Superior temporal gyrus (tissue), 1 donor: ENCODE results near the gene PRKAG1.

Experiments used
- DNase-seq: peaks from one replicate; pipeline ENCODE4 v3.0.0-alpha.2; 2016; ENCODE audit errors: extremely low spot score

The PRKAG1 gene

DNA sequence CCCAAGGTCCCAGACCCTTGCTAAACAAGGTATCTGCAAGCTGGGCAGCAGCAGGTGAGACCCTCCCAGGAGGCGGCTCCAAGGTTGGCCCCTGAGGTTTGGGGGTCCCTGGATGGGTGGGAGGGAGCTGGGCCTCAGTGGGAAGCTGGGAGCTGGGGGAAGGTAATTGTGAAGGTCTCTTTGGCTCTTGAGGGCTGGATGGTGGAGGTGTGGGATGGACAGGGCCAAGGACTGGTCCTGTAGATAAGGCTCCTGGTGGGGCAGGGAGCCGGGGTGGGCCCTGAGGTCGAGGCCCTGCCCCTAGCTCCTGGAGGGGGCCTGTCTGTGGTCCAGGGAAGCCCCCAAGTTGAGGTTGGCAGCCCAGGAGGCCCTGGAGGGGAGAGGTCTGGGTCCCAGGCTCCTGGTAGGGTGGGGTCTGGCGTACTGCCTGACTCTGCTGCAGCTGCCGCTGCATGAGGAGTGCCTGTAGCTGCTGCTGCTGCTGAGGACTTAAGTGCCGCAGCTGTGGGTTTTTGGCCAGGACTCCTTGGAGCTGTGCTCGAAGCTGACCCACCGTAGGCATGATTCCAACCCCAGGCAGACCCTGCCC, 13.1 kb upstream of the PRKAG1 start:
- no peak for DNase-seq

DNA sequence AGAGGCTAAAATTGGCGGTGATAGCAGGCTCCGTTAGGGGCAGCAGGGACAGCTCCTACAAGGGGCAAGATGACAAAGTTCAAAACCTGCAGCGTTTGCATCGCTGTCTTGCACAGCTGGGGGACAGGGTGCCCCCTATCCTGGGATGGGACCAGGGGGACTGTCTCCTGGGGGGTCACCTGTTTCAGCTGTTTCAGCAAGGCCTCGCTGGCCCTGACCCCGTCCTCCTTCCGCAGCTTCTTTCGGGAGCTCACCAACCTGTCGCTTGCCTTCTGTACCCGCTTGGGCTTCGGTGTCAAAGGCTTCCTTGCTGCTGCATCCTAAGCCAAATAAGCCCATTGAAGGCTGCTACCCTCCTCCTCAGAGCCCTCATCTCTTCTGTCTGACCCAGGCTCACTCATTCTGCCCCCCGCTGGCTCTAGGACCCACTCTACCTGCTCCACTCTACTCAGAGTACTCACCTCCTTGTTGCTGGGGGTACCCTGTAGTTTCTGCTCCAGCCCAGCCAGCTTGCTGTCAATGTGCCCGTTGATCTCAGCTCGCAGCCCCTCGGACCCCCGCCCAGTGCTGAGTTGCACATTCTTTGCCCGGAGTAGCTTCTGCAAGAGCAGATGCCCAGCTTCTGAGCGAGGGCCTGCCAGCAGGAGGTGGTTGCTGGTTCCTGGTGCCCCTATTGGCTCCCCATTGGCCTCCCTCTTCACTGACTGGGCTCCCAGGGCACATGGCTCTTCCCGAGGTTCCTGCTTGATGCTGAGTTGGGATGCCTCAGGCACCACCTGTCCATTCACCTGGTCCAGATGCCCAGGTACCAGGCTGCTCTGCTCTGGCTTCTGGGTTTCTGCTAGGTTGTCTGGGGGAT, 12.4 kb upstream of the PRKAG1 start:
- no peak for DNase-seq

DNA sequence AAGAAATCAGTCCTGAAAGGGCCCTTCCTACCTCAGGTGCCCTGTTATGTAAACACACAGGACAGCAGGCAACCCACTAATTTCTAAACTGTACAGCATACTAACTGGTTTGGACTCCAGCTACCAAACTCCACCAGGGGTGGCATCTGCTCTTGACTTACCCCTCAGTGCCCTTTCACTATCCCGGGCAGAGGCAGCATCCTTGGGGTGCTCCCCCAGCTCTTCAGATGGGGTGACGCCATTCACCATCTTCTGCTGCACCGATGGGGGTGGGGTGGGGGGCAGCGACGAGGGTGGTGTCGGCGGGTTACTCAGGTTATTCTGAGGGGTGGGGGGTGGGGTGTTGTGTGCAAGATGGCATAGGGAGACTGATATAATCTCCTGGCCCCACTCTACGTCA, 11.5 kb upstream of the PRKAG1 start:
- DNase-seq, result no peak

DNA sequence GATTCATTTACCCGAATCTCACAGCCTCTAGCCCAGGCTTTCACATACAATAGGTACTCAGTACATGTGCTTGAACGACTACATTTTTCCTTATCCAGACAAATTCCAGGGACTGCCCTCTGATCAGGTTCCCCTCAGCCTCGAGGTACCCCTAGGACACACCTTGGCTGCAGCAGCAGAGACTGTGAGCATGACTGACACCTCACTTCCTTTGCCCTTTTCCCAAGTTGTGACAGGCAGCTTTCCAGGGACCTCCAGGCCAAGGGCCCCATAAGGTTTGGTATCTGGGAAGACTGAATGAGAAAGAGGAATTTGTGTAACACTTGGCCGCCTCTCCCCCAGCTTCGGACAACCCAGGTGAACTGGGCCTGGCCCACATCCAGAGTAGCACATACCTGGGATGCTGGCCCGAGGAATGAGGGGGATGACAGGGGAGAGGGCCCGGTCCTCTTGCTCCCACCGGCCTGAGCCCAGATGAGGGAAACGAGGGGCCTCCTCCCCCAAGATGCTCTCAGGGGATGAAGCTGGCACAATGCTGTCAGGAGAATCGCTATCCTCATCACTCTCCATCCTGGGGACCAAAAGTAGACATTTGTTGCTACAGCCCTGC, 10.2 kb upstream of the PRKAG1 start:
- DNase-seq, result no peak

DNA sequence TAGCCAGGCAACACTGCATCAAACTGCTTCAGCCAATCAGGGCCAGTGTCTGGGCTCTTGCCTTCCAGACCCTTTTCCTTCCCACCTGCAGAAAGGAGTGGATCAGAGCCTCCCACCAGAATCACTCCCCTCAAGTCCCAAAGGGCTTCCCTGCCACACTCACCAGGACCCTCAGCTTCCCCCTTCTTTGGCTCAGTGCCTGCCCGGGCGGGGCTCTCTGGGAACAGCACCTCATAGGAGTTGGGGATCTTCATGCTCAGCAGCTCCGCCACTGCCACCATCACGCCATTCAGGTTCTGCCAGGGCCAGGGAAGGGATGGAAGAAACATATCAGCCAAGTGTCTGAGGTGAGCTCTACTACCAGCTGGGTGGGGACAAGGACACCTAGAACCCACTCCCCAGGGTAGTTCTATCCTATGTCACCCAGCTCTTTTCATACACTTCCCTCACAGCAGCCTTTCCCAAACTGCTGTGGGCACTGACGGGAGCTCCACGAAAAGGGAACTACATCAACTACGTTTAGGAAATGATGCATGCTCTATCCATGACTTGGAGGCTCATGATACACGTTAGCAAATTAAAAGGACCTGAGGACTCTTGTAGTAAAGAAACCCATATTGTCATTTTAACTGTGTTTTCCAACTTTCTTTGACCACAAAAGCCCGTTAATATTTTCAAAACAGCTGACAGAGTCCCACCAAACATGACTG, 9.4 kb upstream of the PRKAG1 start:
- DNase-seq, result no peak

DNA sequence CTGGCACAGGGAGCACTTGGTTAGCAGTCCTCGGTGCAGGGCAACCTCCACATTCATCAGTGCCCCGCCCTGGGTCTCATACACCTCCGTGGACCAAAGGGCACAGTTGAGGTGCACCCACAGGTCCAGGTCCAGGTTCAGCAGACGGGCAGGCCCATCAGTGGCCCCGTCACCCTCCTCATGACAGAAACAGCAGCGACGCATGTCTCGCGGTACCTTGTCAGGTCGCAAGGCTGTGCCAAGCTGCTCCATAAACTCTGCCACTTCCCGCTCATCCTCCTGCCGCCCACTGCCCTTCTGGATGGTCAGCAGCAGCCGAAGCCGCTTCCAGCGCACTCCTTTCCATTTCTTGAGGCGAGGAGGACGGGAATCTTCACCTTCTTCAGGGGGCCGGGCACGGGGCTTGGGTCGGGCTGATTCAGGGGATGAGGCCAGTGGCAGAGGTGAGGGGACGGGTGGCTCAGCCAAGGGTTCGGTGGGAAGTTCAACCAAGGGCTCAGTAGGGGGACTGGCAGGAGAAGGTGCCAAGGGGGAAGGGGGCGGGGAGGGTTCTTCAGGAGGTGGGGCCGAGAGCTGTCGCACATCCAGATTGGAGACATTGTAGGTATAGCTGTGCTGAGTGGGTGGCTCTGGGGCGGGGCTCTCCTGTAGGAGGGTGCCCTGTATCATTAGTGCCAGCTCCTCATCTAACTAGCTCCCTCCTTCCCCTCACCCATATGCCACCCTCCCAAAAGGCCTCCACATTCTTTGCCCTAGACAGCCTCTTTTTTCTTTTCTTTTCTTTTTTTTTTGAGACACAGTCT, 8.3 kb upstream of the PRKAG1 start:
- no peak for DNase-seq

DNA sequence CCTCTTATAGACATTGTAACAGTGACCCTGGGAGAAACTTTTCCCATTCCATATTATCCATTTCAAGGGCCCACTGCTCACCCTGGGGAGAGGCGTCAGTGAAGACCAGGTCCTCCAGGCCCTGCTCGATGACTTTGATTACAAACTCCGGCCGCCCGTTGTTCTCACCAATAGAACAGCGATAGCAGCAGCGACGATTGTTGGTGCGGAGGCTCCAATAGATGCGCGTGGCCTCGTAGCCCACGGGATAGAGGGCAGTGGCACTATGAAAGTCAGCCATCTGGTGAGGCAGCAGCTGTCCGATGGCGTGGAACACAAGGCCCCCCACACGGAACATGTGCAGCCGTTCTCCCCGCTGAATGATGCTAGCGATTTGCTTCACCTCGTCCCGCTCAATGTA, 7.5 kb upstream of the PRKAG1 start:
- no peak for DNase-seq

DNA sequence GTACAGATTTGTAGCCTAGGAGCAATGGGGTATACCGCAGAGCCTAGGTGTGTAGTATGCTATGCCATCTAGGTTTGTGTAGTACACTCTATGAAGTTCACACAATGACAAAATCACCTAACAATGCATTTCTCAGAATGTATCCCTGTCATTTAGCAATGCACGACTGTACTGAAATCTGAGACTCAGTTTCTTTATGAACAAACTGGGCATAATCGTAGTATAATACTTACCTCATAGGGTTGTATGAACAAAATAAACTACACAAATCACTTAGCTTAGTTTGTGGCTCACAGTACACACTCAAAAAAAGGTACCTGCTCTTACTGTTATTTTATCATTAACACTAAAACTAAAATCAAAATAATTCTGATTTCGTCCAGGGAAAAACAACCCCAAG, 6.9 kb upstream of the PRKAG1 start:
- DNase-seq, result no peak

DNA sequence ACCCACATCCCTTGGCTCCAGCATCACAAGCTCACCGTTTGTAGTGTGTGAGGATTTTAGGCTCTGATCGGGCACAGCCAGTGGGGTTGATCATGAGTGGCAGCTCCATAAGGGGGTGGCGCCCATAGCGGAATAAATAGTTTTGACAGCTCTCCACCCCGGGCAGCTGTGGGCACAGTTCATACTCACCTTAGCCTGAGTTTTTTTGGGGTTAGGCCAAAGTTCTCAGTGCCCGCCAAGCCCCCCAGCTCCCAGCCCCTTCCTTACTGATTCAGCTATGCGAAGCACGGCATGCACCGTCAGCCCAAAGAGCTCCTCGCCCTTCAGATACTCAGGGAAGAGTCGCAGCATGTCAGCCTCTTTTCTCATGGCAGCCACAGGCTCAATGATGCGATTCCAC, 6.0 kb upstream of the PRKAG1 start:
- DNase-seq, result no peak

DNA sequence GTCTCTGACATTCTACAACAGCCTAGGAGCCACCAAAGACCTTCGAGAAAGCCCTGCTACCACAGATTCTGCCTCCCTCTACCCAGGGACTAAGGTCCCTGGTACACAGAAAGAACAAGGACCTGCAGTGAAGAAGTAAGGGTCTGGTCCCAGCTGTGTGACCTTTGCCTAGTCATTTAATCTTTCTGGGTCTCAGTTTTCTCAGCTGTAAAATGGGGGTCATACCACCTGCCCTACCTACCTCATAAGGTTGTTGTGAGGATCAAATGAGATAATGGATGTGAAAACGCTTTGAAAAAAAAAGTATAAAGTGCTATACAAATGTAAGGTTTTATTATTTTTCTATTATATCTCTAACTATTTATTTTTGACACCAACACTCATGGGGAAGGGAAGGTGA, 5.2 kb upstream of the PRKAG1 start:
- no peak for DNase-seq

DNA sequence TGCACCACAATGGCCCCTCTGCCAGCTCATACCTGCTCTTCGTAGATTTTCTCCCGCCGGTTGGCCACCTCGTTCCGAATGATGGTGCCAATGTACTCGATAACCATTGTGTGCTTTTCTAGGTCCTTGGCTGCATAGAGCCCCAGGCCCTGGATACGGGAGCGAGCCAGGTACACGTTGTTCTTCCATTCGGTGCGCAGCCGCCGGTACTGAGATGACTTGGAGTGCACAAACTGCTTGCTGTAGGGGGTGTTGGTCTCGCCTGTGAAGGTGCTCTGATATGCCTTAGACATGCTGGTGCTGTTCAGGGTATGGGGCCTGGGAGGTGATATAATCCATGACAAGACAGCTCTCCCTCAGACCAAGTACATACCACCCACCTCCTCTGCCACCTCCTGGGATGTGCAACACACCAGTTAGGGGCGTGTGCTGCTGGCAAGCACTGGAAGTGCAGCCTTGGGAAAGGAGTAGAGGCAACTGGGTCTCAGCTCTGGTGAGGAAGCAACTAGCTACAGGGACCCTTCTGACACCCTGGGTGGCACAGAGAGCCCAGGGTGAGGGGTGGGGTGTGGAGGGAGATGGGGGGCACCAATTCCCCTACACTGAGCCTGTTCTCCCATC, 4.1 kb upstream of the PRKAG1 start:
- DNase-seq, result no peak

DNA sequence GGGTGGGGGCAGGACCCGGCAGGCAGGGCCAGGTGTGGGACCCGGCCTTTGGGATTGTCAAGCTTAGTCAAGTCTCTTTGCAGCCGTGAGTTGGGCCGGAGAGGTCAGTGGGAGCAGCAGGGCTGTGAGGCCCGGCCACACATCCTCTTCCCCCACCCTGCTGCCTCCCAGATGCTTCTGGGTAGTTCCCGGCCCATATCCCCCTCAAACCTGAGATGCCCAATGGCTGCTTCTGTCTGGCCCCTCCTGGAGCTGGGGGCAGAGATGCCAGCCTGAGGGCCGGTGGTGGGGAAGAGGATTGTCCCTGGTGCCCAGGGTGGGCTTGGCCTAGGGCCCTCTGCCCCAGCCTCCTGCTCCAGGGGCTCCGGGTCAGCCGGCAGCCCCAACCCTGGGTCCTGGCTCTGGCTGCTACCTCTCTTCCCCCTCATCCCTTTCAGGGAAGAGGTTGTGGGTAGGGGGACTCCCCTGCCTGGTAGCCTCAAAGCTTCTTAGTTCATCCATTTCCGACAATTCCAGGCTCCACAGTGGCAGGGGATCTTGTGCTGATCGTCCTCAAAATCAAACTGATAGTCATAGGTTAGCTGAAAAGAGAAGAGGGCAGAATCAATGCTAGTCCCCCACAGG, 2.8 kb upstream of the PRKAG1 start:
- no peak for DNase-seq

DNA sequence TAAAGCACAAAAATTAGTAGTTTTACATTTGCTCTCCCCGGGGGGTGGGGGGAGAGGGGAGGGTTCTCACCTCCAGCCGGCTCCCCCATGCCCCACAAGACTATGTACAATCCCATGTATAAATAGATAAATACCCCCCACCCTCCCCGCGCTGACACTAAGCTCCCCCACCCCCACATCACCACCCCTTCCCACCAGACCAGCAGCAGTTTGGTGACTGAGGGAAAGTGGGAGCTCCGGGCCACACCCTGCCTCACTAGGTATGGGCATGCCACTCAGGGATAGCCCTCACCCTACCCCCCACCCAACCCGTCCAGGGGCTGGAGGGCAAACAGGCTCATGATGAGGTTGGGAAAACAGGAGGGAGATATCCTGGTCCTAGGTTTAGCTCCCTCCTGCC, 1.9 kb upstream of the PRKAG1 start:
- DNase-seq, result no peak

DNA sequence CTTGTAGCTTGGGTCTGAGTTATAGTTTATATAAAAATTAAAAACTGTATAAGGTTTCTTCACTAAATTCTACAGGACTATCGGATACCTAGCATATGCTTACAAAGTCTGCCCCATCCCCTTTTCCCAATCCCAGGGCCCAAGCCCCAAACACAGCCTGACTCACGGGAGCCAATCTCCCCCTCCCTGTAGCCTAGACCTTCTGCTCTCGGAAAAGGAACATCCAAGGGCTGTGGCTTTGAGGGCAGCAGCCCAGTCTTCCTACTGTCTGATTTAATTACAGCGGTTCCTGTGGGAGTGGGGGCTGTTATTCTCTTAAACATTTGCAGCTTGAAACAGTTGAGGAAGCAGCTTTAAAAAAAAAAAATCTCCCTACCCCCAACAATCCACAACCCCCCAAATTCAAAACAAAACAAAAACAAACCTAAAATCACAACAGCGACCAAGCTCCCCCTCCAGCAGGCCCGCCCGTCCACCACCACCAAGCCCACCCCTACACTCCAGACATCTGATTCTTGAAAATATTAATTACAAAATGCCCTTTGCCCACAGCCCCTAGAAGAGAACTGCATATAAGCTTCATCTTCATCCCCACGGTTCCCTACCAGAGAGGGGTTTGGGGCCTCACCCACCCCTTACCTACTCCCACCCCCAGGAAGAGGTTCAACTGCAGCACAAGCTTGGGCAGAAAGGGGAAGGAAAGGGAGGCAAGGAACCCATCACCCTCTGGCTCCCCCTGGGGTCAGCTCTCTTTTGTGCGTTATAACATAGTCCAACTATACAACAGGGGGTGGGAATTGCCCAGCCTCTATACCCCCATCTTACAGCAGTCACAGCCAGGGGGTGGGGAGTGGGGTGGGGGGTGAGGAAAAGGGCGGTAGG, 1.1 kb upstream of the PRKAG1 start:
- no peak for DNase-seq

DNA sequence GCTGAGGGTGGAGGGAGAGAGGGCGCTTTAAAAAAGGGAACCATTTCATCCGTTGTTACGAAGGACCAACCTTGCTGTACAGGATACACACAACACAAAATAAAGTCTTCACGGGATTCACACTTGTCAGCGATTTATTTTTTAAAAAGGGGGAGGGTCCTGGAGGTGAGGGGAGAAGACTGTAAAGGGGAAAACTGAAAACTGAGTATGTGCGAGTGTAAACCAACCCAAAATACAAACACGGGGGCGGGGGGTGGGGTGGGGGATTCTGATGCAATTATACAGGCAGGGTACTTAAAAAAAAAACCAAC, 499 bp upstream of the PRKAG1 start:
- no peak for DNase-seq

DNA sequence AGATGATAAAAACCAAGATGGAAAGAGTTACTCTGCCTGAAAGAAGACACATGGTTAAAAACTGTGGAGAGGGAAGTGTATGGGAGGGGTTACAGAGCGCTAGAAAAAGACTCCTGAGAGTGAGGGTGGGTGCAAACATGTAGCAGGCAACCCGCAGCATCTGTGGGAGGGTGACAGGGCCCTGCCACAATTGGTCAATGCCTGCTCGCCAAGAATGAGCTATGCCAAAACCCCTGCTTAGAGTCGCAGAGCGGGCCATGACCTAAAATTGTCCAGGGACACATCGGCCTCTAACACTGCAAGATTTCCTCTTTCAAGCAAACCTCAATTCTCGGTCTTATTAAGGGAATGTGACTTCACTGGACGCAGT, 700 bp downstream of the PRKAG1 start:
- peak; percentile 12 for DNase-seq

DNA sequence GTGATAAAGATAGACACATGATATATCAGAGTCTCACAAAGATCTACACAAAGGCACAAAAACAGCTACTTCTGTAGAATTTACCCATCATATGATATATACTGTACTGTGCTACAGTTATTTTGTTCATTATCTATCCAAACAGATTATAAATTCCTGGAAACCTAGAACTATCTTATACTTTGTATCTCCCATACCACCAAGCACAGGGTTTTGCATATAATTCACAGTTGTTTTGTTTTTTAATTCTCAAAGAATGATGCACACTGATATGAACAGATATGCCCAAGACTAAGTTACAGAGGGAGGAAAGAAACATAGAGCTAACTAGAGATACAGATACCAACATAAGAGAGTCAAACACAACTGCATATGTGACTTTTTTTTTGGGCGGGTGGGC, 3.4 kb downstream of the PRKAG1 start:
- no peak for DNase-seq

DNA sequence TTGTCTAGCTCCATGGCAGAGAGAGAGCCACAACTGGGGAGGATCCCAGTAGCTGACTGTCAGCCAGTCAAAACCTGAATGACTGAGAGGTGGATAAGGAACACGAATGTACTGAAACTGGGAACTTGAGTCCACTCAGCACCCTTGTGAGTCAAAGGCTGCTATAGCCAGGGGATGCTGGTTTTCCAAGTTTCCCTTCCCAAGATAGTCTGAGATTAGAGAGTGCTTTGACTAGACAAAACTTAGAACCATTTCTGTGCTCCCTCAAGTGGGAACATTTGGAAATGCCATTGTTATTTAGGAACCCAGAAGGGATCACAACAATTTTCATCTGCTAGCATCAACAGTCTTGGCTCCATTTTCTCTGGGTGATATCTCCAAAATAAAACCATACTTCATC, 4.0 kb downstream of the PRKAG1 start:
- DNase-seq, result peak; percentile 32

DNA sequence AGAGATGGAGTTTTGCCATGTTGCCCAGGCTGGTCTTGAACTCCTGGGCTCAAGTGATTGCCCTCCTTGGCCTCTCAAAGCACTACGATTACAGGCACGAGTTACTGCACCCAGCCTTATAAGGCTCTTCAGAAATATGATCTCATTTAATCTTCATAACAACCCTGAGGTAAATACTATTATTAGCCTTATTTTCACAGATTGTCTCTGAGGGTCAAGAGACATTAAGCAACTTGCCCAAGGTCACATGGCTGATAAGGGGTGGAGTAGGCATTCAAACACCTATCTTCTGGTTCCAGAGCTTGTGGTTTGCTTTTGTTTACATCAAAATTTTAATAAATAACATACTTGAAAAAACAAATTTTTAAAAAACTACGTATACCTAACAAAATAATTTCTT, 5.1 kb downstream of the PRKAG1 start:
- no peak for DNase-seq

DNA sequence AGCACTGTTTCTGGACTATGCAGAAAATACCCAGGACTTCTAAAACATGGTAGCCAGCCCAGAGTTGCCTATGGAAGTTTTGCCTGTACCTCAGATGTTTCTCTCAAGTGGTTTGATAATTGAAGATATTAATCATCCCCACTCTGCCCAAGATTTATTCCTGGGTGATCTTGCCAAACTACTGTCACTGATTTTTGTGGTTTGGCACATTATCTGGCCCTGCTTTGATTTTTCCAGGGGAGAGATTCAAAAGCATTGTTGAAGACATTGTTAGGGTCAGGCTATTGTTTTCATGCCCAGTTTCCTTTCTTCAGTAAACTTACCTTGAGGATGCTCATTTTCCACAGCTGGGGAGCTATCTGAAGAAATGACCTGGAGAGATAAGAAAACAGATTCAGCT, 5.8 kb downstream of the PRKAG1 start:
- no peak for DNase-seq
